ENCODE results near the gene COX15. TPM values are rescaled to one million over a fixed set of nuclear protein-coding genes. Genes with fewer than 3 reads are reported as not detected.

COX15 gene
- total RNA-seq, result 43.7 and 43.9 TPM in 2 replicates
- polyA plus RNA-seq, result 26.4 and 31.3 TPM in 2 replicates
- 21.8 and 23.4 TPM in 2 replicates for polyA plus RNA-seq (2012)
- 15.9 and 19.0 TPM in 2 replicates for polyA minus RNA-seq (ENCODE audit: low replicate concordance)

- no peaks in the 10 kb centered on the region for H3K27me3 ChIP-seq (ENCODE audit: control insufficient read depth, insufficient read depth, low read length)
- no peak for TF ChIP-seq EZH2 (IDR thresholded peaks at IDR 0.05; ENCODE audit: low read length, missing control alignments)
- TF ChIP-seq, protein P1, sequence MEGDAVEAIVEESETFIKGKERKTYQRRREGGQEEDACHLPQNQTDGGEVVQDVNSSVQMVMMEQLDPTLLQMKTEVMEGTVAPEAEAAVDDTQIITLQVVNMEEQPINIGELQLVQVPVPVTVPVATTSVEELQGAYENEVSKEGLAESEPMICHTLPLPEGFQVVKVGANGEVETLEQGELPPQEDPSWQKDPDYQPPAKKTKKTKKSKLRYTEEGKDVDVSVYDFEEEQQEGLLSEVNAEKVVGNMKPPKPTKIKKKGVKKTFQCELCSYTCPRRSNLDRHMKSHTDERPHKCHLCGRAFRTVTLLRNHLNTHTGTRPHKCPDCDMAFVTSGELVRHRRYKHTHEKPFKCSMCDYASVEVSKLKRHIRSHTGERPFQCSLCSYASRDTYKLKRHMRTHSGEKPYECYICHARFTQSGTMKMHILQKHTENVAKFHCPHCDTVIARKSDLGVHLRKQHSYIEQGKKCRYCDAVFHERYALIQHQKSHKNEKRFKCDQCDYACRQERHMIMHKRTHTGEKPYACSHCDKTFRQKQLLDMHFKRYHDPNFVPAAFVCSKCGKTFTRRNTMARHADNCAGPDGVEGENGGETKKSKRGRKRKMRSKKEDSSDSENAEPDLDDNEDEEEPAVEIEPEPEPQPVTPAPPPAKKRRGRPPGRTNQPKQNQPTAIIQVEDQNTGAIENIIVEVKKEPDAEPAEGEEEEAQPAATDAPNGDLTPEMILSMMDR (conservative IDR thresholded peaks at IDR 0.05 in 1 of 2, IDR thresholded peaks at IDR 0.05 in 1 of 2; ENCODE audit: low read depth in 1 of 2, low read length in 2 of 2), result peak in 1 of 2 donors; percentile 23
- H3K4me2 ChIP-seq (ENCODE audit: extremely low read depth, insufficient read depth, low read length), result peak within 1 kb of the TSS; percentile 93
- H3K4me3 ChIP-seq (replicated peaks in 1 of 4; ENCODE audit: control extremely low read depth in 1 of 4, insufficient read depth in 1 of 4, low read depth in 3 of 4, low read length in 4 of 4), result peak within 1 kb of the TSS; percentile 93 to 97 (median 96)
- H2AFZ ChIP-seq (ENCODE audit: low read length), result peak within 1 kb of the TSS; percentile 98
- H3K9me3 ChIP-seq (ENCODE audit: control insufficient read depth, insufficient read depth, low read depth, low read length), result no peaks in the 10 kb centered on the region
- H3K27ac ChIP-seq (ENCODE audit: insufficient read depth, low read length), result peak within 1 kb of the TSS; percentile 91
- peak; percentile 95 to 96 for DNase-seq (ENCODE audit: low read depth in 2 of 2)
- no peaks in the 10 kb centered on the region for H3K36me3 ChIP-seq (ENCODE audit: control insufficient read depth, insufficient read depth, low read length)
- H3K4me1 ChIP-seq (ENCODE audit: control insufficient read depth, extremely low read depth, insufficient read depth, low read length), result peaks cover 5% of the 10 kb centered on the region
- peaks cover 14% of the 10 kb centered on the region for H3K79me2 ChIP-seq (ENCODE audit: control insufficient read depth, insufficient read depth, low read length)
- H3K9ac ChIP-seq (ENCODE audit: insufficient read depth, low read length), result peak within 1 kb of the TSS; percentile 83
- no peaks in the 10 kb centered on the region for H4K20me1 ChIP-seq (ENCODE audit: control insufficient read depth, extremely low read depth, insufficient read depth, low read length)
Observed at GRCh38 chr10:99732033-99732842, at the start of gene COX15, which contains the start of gene CUTC. COX15 (minus strand) TSS chr10:99732127; CDS start chr10:99732049, 78 bp downstream. CUTC (plus strand) TSS chr10:99732234; CDS start chr10:99732349, 115 bp downstream.

- peaks cover 24% of the 10 kb centered on the region for H3K4me1 ChIP-seq (ENCODE audit: control insufficient read depth, extremely low read depth, insufficient read depth, low read length)
- H2AFZ ChIP-seq (ENCODE audit: low read length), result peak overlapping the region; percentile 47
Observed at GRCh38 chr10:99779335-99779734, 47.4 kb upstream of the COX15 start.

More at GRCh38 chr10:99779335-99779734, 47.4 kb upstream of the COX15 start:
- Histone ChIP-seq H3K36me3 (ENCODE audit: control insufficient read depth, insufficient read depth, low read length) (no peaks in the 10 kb centered on the region), H3K4me3 (replicated peaks in 1 of 4; ENCODE audit: control extremely low read depth in 1 of 4, insufficient read depth in 1 of 4, low read depth in 3 of 4, low read length in 4 of 4) (peak overlapping the region in 1 of 4 experiments; percentile 22), H3K9ac (ENCODE audit: insufficient read depth, low read length) (peak overlapping the region; percentile 38), H3K4me2 (ENCODE audit: extremely low read depth, insufficient read depth, low read length) (peak overlapping the region; percentile 96), H3K79me2 (ENCODE audit: control insufficient read depth, insufficient read depth, low read length) (no peaks in the 10 kb centered on the region), H3K27me3 (ENCODE audit: control insufficient read depth, insufficient read depth, low read length) (no peaks in the 10 kb centered on the region), H3K27ac (ENCODE audit: insufficient read depth, low read length) (peak overlapping the region; percentile 93), H4K20me1 (ENCODE audit: control insufficient read depth, extremely low read depth, insufficient read depth, low read length) (no peaks in the 10 kb centered on the region), H3K9me3 (ENCODE audit: control insufficient read depth, insufficient read depth, low read depth, low read length) (no peaks in the 10 kb centered on the region)
- no peak for TF ChIP-seq EZH2 (IDR thresholded peaks at IDR 0.05; ENCODE audit: low read length, missing control alignments)
- TF ChIP-seq, protein P1 (conservative IDR thresholded peaks at IDR 0.05 in 1 of 2, IDR thresholded peaks at IDR 0.05 in 1 of 2; ENCODE audit: low read depth in 1 of 2, low read length in 2 of 2), result no peak
- peak; percentile 76 for DNase-seq (ENCODE audit: low read depth in 2 of 2)

Measured in fibroblast of lung (primary cell).